ENCODE results near the gene DPP10. TPM values are rescaled to one million over a fixed set of nuclear protein-coding genes. Genes with fewer than 3 reads are reported as not detected.

The DPP10 gene
- total and polyA plus RNA-seq, 2 of the 13 experiments (the other 11 are each of a cell fraction or from before 2014, with no cell fraction given): 0.95 to 1.7 TPM

GRCh38 chr2:115624332-115624731 is 1181.9 kb downstream of the DPP10 start (continued):
- TF ChIP-seq FOSL1 (CRISPR knock-in tag; IDR thresholded peaks at IDR 0.05; ENCODE audit: borderline replicate concordance): no peak
- no peak for TF ChIP-seq POLR2A (IDR thresholded peaks at IDR 0.05; ENCODE audit: insufficient read depth in 1 of 2, low read depth in 2 of 2, low read length in 2 of 2)
- no peak for TF ChIP-seq PHF5A (CRISPR knock-in tag; IDR thresholded peaks at IDR 0.05; ENCODE audit: low read depth, unreplicated experiment)
- TF ChIP-seq SMYD3 (CRISPR knock-in tag; IDR thresholded peaks at IDR 0.05): no peak
- no peak for TF ChIP-seq HMG20A (CRISPR knock-in tag; IDR thresholded peaks at IDR 0.05; ENCODE audit: borderline replicate concordance)
- TF ChIP-seq ZSCAN30 (CRISPR knock-in tag; IDR thresholded peaks at IDR 0.05): no peak

- ChIA-PET CTCF (ENCODE audit: low intra/inter-chr PET ratio, low total read pairs) (no interaction called here), POLR2A (no interaction called here)
- peaks cover 90% of the 10 kb centered on the region for H3K9me3 ChIP-seq (ENCODE audit: low read length)
- ATAC-seq (no peak), DNase-seq (ENCODE audit: low spot score) (no peak), FAIRE-seq (no peak)
- no peaks in the 10 kb centered on the region for H3K4me1 ChIP-seq (ENCODE audit: insufficient read depth, low read length)
- H4K20me1 ChIP-seq (ENCODE audit: insufficient read depth, low read length): no peaks in the 10 kb centered on the region
- WGBS (ENCODE audit: low lambda C conversion rate): 54% methylated on average over 3 of the region's 3 CpGs
- H2AFZ ChIP-seq (ENCODE audit: low read length): no peak overlapping the region
- intact Hi-C loops (cut with micrococcal nuclease; ENCODE audit: unreplicated experiment): no loop called here
- H3K79me2 ChIP-seq (ENCODE audit: insufficient read depth, low read length): no peaks in the 10 kb centered on the region
- H3K27ac ChIP-seq (ENCODE audit: extremely low read length, insufficient read depth, low read length): no peak overlapping the region
- BruUV-seq (replicated peaks): no TSS peak
- no peak overlapping the region for H3K4me2 ChIP-seq (ENCODE audit: low read depth, low read length)
- H3K4me3 ChIP-seq (replicated peaks in 1 of 3; ENCODE audit: insufficient read depth in 1 of 3, low read depth in 2 of 3, low read length in 3 of 3): no peak overlapping the region
- no peaks in the 10 kb centered on the region for H3K36me3 ChIP-seq (replicated peaks in 1 of 2; ENCODE audit: control insufficient read depth in 1 of 2, insufficient read depth in 2 of 2, low read length in 2 of 2)
- no peaks in the 10 kb centered on the region for H3K27me3 ChIP-seq (ENCODE audit: control insufficient read depth in 1 of 2, insufficient read depth in 2 of 2, low read length in 2 of 2)
- no peak for TF ChIP-seq RARA (CRISPR knock-in tag; IDR thresholded peaks at IDR 0.05)
- TF ChIP-seq SCMH1 (CRISPR knock-in tag; IDR thresholded peaks at IDR 0.05; ENCODE audit: borderline replicate concordance): no peak
- no peak for TF ChIP-seq CEBPZ (IDR thresholded peaks at IDR 0.05; ENCODE audit: low read length)
- TF ChIP-seq CSRNP2 (CRISPR knock-in tag; conservative IDR thresholded peaks at IDR 0.05; ENCODE audit: low read depth): no peak
- no peak for TF ChIP-seq ZNF788 (CRISPR knock-in tag; IDR thresholded peaks at IDR 0.05; ENCODE audit: borderline replicate concordance)
- TF ChIP-seq HOMEZ (CRISPR knock-in tag; IDR thresholded peaks at IDR 0.05; ENCODE audit: low read depth): no peak
- no peak for TF ChIP-seq SMAD9 (CRISPR knock-in tag; IDR thresholded peaks at IDR 0.05)
- no peak for TF ChIP-seq SIN3A (IDR thresholded peaks at IDR 0.05; ENCODE audit: borderline replicate concordance, low read depth, low read length)
- no peak for TF ChIP-seq ZNF761 (CRISPR knock-in tag; conservative IDR thresholded peaks at IDR 0.05)
- no peak for TF ChIP-seq SUZ12 (IDR thresholded peaks at IDR 0.05; ENCODE audit: low read depth, low read length)
- TF ChIP-seq ZNF83 (CRISPR knock-in tag; IDR thresholded peaks at IDR 0.05; ENCODE audit: borderline replicate concordance): no peak
- no peak overlapping the region for H3K9ac ChIP-seq (ENCODE audit: insufficient read depth, low read depth, low read length)
- in situ Hi-C loops (cut with HindIII; ENCODE audit: extremely low pct_ligation_motif_present, low pct_unique_long_range_greater_than_20kb): no loop called here
Measured at GRCh38 chr2:115634578-115634977, 1192.1 kb downstream of the DPP10 start.

Measured in HepG2 (cell line).